T-helper 2 cell (primary cell): Measurements from ENCODE around the gene BACE2.
A peak's percentile ranks its signal among the peaks of the same experiment; 100 is the strongest.
"Not testable (repeated sequence)": the region's sequence is repeated elsewhere in the genome, so short reads cannot be mapped to it uniquely, and the experiment has no call there.

Experiments
- DNase-seq, 5 experiments: peaks; one replicate each; pipeline versions ENCODE4 v3.0.0 to v3.0.0-alpha.2; 2012 to 2022

Gene BACE2

DNA sequence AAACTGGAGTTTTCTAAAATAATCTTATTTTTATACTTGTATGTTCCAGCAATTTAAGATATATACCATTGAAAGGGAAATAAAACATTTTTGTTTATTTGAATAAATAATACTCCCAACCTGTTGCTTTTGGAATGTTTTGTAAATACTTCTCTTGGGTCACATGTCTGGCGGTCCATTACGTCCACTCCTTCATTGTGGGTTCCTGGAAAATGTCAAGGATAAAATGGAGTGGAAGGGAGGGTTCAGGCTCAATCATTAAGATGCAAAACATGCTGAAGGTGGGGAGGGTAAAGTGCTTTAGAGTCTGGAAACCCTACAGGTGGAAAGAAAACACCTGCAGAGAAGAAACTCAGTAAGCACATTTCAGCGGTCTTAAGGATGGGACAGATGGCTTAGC, 114.5 kb downstream of the BACE2 start:
- DNase-seq, result no peak

GRCh38 chr21:41283211-41283818, 115.4 kb downstream of the BACE2 start:
- peak in 3 of 5 experiments; percentile 15 to 59 (median 31) for DNase-seq

- no peak for DNase-seq
These were observed 121.5 kb downstream of the BACE2 start for GRCh38 chr21:41289431-41289830.

GRCh38 chr21:41290106-41290799, 122.3 kb downstream of the BACE2 start:
- no peak for DNase-seq

- no peak for DNase-seq
These were observed 126.7 kb downstream of the BACE2 start for GRCh38 chr21:41294548-41295231.

- DNase-seq, result no peak
These were observed 127.8 kb downstream of the BACE2 start for GRCh38 chr21:41295721-41296254.

DNA sequence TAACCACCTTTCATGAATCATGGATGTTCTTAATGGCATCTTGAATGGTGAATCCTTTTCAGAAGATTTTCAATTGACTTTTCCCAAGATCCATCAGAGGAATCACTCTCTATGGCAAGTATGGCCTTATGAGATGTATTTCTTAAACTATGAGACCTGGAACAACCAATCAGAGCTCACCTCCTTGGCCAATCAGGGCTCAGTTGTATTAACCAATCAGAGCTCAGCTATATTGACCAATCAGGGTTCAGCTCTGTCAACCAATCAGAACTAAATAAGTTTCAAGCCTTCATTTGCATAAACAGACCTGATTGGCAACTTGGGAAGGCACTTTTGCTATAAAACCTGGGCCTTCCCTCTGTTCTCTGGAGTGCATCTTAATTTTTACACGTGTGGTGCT, 135.0 kb downstream of the BACE2 start:
- DNase-seq, result no peak

DNA sequence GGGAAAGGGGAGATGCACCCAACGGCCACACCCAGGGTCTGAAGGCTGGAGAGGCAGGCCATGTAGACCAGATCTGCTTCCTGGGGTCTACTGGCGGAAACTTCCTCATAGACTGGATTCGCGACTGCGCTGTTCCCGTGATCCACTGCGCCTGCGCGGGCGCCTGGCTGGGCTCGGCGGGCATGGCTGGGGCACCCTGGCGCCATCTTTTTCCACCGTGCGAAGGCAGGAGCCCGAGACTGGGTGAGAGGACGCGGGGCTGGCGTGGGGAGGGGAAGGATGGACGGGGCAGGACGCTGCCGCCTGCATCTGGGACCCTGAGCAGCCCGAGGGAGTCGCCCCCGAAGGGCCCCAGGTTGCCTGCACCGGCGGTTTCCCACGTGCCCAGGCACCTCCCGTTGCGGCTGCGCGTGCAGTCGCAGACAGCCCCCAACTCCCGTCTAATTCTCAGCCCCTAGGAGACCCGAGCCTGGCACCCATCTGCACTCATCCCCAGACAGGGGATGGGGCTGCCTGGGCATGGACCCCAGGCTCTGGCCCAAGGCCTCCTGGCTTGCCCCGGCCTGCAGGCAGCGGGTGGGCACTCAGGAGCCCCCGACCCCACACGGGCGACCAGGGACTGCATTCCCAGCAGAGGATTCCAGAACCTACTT, 136.2 kb downstream of the BACE2 start:
- DNase-seq, result no peak

GRCh38 chr21:41307219-41307618, 139.3 kb downstream of the BACE2 start:
- no peak for DNase-seq

DNA sequence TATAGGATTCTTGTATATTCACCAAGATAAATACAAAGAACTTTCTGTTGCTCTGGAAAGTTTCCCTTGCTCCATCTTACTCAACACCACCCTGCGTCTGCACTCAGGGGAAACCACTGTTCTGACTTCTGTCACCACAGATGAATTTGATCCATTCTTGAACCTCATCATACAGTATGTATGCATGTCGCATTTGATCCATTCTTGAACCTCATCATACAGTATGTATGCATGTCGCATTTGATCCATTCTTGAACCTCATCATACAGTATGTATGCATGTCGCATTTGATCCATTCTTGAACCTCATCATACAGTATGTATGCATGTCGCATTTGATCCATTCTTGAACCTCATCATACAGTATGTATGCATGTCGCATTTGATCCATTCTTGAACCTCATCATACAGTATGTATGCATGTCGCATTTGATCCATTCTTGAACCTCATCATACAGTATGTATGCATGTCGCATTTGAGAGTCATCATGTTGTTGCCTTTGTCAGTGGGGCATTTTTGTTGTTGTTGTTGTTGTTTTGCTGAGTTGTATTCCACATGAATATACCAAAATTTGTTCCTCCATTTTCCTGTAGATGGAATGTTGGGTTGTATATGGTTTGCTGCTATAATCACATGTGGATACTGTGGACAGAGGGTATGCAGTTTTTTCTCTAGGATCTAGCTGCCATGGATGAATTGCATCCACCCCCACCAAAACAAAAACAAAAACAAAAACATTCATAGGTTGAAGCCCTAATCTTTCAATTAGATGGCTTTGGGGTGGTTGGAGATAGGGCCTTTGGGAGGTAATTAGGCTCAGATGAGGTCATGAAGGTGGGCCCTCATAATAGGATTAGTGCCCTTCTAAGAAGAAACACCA, 145.6 kb downstream of the BACE2 start:
- not testable (repeated sequence) for DNase-seq

DNA sequence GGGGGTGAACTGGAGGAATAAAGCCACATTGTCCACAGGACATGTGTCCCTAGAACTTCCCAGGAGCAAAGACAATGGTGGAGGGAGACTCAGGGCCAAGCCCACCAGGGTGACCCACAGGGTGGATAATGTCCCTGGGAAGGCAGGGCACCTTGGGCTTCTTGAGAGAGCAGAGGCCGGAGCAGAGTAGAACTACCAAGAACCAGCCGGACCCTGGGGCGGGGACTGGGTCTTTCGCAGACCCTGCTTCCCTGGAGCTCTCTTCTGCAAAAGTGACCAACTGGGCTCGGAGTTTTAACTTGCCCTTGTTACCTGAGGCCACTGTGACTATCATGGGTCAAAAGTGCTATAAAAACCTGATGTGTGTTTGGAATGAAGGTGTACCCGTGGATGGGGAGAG, 147.8 kb downstream of the BACE2 start:
- no peak for DNase-seq

DNA sequence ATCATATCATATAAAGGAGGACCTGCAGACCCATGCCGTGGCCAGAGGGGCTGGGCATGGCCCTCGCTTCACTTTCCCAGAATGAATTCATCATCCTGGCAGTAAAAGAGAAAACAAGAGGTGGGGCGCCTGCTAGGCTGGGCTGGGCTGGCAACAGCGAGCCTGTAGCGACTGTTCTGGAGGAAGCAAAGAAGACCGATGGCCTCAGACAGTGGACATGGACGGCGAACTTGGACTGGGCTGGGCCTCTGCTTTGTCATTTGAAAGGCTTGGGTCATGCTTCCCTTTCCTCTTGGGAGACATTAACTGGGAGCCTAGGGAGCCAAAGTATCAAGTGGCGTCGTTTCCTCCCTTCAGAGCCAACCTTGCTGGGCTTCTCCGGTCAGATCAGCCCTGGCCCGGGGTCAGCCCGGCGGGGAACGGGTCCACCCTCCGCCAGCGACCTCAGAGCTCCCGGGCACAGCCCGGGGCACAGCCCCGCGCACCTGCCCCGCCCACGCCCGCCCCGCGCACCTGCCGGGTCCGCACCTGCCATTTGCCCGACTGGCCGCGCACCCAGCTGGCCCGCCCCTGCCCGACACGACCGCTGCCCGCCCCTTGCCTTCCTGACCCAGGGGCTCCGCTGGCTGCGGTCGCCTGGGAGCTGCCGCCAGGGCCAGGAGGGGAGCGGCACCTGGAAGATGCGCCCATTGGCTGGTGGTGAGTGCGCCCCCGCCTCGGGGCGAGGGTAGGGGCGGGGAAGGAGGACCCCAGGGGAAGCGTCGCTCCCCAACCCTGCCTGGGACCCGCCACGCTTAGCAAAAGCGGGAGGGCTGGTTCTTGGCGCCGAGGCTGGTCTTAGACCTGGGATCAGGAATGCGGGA, 148.5 kb downstream of the BACE2 start, which contains the start of gene FAM3B:
FAM3B (plus strand) TSS at position 602 of the 863 bp plus-strand sequence; CDS start at position 681, 79 bp downstream.
- DNase-seq, result no peak

DNA sequence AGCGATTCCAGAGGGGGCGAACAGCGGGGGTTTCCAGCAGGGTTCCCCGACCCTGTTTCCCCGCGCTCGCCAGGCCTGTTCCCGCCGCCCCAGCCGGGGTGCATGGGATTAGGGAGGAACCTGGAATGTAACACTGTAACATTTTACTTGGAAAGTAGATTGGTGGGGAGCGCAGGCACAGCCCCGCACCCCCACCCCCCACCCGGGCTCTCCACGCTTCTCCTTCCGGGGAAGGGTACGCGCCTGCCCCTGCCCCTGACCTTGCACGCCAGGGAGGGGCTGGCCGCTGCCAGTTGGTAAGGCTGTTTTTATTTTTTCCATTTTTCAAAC, 149.1 kb downstream of the BACE2 start:
- DNase-seq, result no peak

- no peak for DNase-seq
These were observed 149.5 kb downstream of the BACE2 start for GRCh38 chr21:41317458-41317857.

DNA sequence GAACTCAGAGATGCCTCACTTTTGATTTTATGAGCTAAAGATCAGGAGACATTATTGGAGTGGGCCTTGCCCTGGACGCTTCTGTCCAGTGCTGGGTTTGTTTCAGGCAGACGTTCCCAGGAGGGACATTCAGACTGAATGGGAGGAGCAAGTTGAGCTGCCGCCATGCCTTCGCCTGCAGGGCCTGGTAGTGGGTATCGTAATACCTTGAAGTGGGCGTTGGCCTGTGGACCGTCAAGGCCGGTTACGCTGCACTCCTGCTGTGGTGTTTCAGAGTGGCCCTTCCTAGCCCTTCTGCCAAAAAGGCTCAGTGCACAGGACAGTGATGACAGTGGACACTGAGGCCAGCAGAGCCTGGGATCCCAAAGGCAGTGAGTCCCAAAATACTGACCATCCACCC, 150.3 kb downstream of the BACE2 start:
- DNase-seq, result no peak

DNA sequence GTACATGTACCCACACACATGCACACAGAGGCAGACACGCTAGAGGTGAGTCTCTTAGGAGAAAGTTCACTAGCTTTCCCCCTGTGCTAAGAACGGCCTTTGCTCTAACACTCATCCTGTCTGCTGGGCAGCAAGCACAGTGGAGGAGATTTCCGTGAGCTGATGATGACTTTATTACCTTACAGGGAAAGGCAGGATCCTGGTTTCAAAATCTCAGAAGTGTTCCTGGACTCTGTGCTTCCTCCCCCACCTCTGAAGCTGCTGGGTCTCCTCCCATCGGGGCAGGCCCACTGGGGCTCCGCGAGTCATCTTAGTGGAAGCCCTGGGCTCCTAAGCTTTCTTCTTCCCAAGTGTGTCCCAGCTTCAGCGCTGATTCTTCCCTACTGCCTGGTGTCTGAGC, 151.3 kb downstream of the BACE2 start:
- DNase-seq, result no peak

GRCh38 chr21:41321211-41321907, 153.4 kb downstream of the BACE2 start:
- DNase-seq, result no peak

DNA sequence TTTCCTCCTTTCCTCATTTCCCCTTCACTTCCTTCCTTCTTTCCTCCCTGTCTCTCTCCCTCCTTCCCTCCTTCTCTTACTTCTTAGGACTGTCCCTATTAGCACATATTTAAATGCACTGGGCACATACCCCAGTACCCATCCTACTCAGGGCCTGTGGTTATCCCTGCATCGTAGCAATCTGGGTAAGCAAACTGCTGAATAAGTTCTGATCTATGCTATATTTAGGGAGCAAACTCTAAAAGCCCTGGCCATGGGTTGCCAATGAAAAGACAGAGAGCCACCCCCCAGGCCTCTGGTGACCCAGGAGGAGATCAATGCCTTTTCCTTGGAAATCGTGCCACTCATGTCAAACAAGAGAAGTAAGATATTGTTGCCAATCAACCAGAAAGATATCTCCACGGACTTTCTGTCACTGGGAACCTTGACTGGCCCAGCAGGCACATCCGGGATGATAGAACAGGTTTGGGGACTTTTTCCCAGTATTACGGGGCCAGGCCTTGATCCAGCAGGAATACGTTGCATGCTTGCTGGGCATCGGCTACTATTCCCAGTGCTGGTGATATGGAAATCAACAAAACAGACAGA, 154.0 kb downstream of the BACE2 start:
- no peak for DNase-seq

DNA sequence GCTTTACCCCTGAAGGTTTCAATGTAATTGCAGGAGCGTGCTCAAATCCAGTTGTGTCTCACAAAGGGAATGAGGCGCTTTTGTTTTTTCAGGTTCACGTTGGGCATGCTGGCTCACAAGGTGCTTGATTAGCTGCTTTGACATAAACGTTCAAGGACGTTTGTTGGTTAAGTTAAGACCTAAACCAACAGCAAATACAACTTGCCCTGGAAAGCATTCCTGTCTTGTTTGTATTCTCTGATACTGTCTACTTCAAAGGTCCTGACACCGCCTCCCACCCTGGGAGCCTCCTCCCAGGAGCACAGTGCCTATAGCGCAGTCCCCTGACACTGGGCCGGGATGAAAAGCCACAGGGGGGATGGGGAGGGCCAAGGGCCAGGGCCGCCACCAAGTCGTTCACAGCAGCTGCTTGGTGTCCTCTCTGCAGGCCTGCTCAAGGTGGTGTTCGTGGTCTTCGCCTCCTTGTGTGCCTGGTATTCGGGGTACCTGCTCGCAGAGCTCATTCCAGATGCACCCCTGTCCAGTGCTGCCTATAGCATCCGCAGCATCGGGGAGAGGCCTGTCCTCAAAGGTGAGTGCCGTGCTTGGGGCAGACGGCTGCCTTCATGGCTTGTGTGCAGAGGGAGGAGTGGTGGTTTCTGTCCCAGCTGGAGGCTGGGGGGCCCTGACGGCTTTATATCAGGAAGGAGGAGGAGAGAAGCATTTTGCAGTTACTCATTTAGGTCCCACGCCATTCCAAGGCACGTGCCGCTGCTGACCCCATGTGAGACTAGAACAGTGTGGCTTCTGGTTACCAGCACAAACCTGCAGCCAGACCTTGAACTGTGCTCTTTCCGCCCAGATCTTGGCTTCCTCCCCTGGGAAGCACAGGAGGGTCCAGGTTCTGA, 154.8 kb downstream of the BACE2 start:
- DNase-seq, result no peak
